Progenitor cell of endocrine pancreas (in vitro differentiated cells): ENCODE data around the gene HPN. TPM values are rescaled to one million over a fixed set of nuclear protein-coding genes. Genes with fewer than 3 reads are reported as not detected.

Experiments used
- DNase-seq: peaks from one replicate; pipeline ENCODE4 v3.0.0; 2021; ENCODE audit warnings: low spot score; ENCODE audit not compliant: unreplicated experiment
- H3K27ac Mint-ChIP-seq: 2 replicates; pipeline ENCODE4 v1.8.0; 2021; ENCODE audit warnings: mild to moderate bottlenecking, moderate library complexity, mixed read lengths
- H3K27me3 Mint-ChIP-seq: 2 replicates; pipeline ENCODE4 v1.8.0; 2021; ENCODE audit warnings: mixed read lengths
- H3K36me3 Mint-ChIP-seq: 2 replicates; pipeline ENCODE4 v1.8.0; 2022; ENCODE audit warnings: mixed read lengths; ENCODE audit not compliant: insufficient read depth
- H3K4me1 Mint-ChIP-seq: 2 replicates; pipeline ENCODE4 v1.8.0; 2021; ENCODE audit warnings: low read depth, mixed read lengths
- H3K4me3 Mint-ChIP-seq: 2 replicates; pipeline ENCODE4 v1.8.0; 2021; ENCODE audit warnings: low read depth, mild to moderate bottlenecking, moderate library complexity, mixed read lengths
- H3K9me3 Mint-ChIP-seq: 2 replicates; pipeline ENCODE4 v1.8.0; 2021; ENCODE audit warnings: low read depth, mixed read lengths
- CTCF ChIP-seq: fragments of 200-600 bp; sonication (generic); IDR thresholded peaks from one replicate; pipeline ENCODE4 v1.5.0; 2021; ENCODE audit warnings: antibody characterized with exemption, mild to moderate bottlenecking; ENCODE audit not compliant: unreplicated experiment
- total RNA-seq: library from RNA; stranded (reverse); gene quantifications from 2 replicates; pipeline ENCODE4 v1.2.1, GENCODE V29; 2021

Gene HPN
- total RNA-seq, 1 donor from 2014 or later, result 70.5 TPM

GRCh38 chr19:35021016-35021415, 20.5 kb upstream of the HPN start:
- H3K36me3 Mint-ChIP-seq, result peaks cover 27% of the 10 kb centered on the region
- DNase-seq, result no peak
- H3K9me3 Mint-ChIP-seq, result no peaks in the 10 kb centered on the region
- no peak overlapping the region for H3K4me3 Mint-ChIP-seq
- H3K27me3 Mint-ChIP-seq, result no peaks in the 10 kb centered on the region
- no peaks in the 10 kb centered on the region for H3K4me1 Mint-ChIP-seq
- no peak overlapping the region for H3K27ac Mint-ChIP-seq
- no peak for TF ChIP-seq CTCF

- no peak overlapping the region for H3K4me3 Mint-ChIP-seq
- H3K9me3 Mint-ChIP-seq, result no peaks in the 10 kb centered on the region
- H3K36me3 Mint-ChIP-seq, result peaks cover 27% of the 10 kb centered on the region
- H3K4me1 Mint-ChIP-seq, result no peaks in the 10 kb centered on the region
- no peak for DNase-seq
- no peak overlapping the region for H3K27ac Mint-ChIP-seq
- TF ChIP-seq CTCF, result no peak
- no peaks in the 10 kb centered on the region for H3K27me3 Mint-ChIP-seq
Observed at GRCh38 chr19:35021596-35021995, 19.9 kb upstream of the HPN start.

- Mint-ChIP-seq H3K4me3 (no peak overlapping the region), H3K27ac (no peak overlapping the region), H3K36me3 (peaks cover 30% of the 10 kb centered on the region), H3K9me3 (no peaks in the 10 kb centered on the region), H3K27me3 (no peaks in the 10 kb centered on the region), H3K4me1 (no peaks in the 10 kb centered on the region)
- DNase-seq, result no peak
- TF ChIP-seq CTCF, result no peak
Observed at GRCh38 chr19:35022460-35022859, 19.1 kb upstream of the HPN start.

GRCh38 chr19:35023428-35023827, 18.1 kb upstream of the HPN start:
- Mint-ChIP-seq H3K27me3 (peaks cover 2% of the 10 kb centered on the region), H3K4me1 (no peaks in the 10 kb centered on the region), H3K4me3 (no peak overlapping the region), H3K27ac (no peak overlapping the region), H3K36me3 (peaks cover 27% of the 10 kb centered on the region), H3K9me3 (no peaks in the 10 kb centered on the region)
- DNase-seq, result no peak
- no peak for TF ChIP-seq CTCF

- no peak for TF ChIP-seq CTCF
- peaks cover 3% of the 10 kb centered on the region for H3K27me3 Mint-ChIP-seq
- H3K4me3 Mint-ChIP-seq, result no peak overlapping the region
- H3K4me1 Mint-ChIP-seq, result no peaks in the 10 kb centered on the region
- peak overlapping the region; percentile 43 for H3K27ac Mint-ChIP-seq
- no peak for DNase-seq
- no peaks in the 10 kb centered on the region for H3K9me3 Mint-ChIP-seq
- H3K36me3 Mint-ChIP-seq, result peaks cover 26% of the 10 kb centered on the region
Observed at GRCh38 chr19:35024095-35024494, 17.4 kb upstream of the HPN start.
